GM12878 (cell line): ENCODE results near the gene POLR2L. TPM values are rescaled to one million over a fixed set of nuclear protein-coding genes. Genes with fewer than 3 reads are reported as not detected.

Experiments used
- ATAC-seq: fragments of 200-7000 bp; cut with Tn5 transposase; 3 replicates; pipeline ENCODE4 v1.9.1; 2020; ENCODE audit warnings: mild to moderate bottlenecking, moderate library complexity
- BruUV-seq: library from RNA; stranded (reverse); fragments of 400-500 nt; replicated peaks from 2 replicates; lab custom pipeline; 2021; lab: Mats Ljungman, UMichigan
- CTCF ChIA-PET: fragments of 300-600 bp; sonication (Branson Sonifier 250); formaldehyde crosslinking; extraction: SDS; loops from one replicate; lab custom pipeline; 2021; ENCODE audit warnings: inconsistent platforms; lab: Yijun Ruan, JAX
- POLR2A ChIA-PET: fragments of 350-600 bp; formaldehyde crosslinking; extraction: SDS; loops from one replicate; lab custom pipeline; 2021; ENCODE audit warnings: inconsistent platforms; lab: Charles Lee
- RAD21 ChIA-PET: fragments of 300-600 bp; sonication (Branson Sonifier 250); formaldehyde crosslinking; loops from one replicate; lab custom pipeline; 2023; ENCODE audit warnings: antibody characterized with exemption; ENCODE audit not compliant: unreplicated experiment; lab: Charles Lee
- SMC1A ChIA-PET: fragments of 300-600 bp; sonication (Branson Sonifier 250); formaldehyde crosslinking; loops from one replicate; lab custom pipeline; 2023; ENCODE audit not compliant: unreplicated experiment, uncharacterized antibody; lab: Charles Lee
- DNase-seq: peaks from one replicate; pipeline ENCODE4 v3.0.0-alpha.2; 2011; ENCODE audit warnings: low read depth, low spot score
- FAIRE-seq: peaks from 3 replicates; lab custom pipeline; 2011; peaks lifted over from hg19 to GRCh38; lab: Jason Lieb, UNC
- H2AFZ ChIP-seq: 2 replicates; pipeline ENCODE4 v1.6.0; 2011; ENCODE audit warnings: low read depth, low read length, control low read depth; ENCODE audit not compliant: control insufficient read depth
- H3K27ac ChIP-seq: 2 replicates; pipeline ENCODE4 v1.5.1; 2011; ENCODE audit warnings: control low read depth; ENCODE audit not compliant: control insufficient read depth, insufficient read depth
- H3K27me3 ChIP-seq, 2 experiments: replicated peaks in 1 of 2; 2 replicates each; pipeline versions ENCODE4 v1.6.0 to v1.6.1; 2011; ENCODE audit warnings: low read length in 1 of 2; ENCODE audit not compliant: control insufficient read depth in 2 of 2, insufficient read depth in 2 of 2
- H3K36me3 ChIP-seq, 2 experiments: 2 replicates each; pipeline ENCODE4 v1.5.1; 2011; ENCODE audit warnings: low read length in 1 of 2; ENCODE audit not compliant: control insufficient read depth in 2 of 2, insufficient read depth in 2 of 2
- H3K4me1 ChIP-seq: 2 replicates; pipeline ENCODE4 v1.6.1; 2011; ENCODE audit warnings: mild to moderate bottlenecking, low read length, moderate library complexity, mixed read lengths; ENCODE audit not compliant: control insufficient read depth, insufficient read depth
- H3K4me2 ChIP-seq: 2 replicates; pipeline ENCODE4 v1.6.0; 2011; ENCODE audit warnings: control low read depth; ENCODE audit not compliant: control insufficient read depth, insufficient read depth
- H3K4me3 ChIP-seq: fragments of 200-600 bp; sonication (generic); 2 replicates; pipeline ENCODE4 v1.5.1; 2016
- H3K79me2 ChIP-seq: 2 replicates; pipeline ENCODE4 v1.6.0; 2011; ENCODE audit warnings: low read length; ENCODE audit not compliant: control insufficient read depth, insufficient read depth
- H3K9ac ChIP-seq: 2 replicates; pipeline ENCODE4 v1.8.0; 2011; ENCODE audit warnings: low read length, control low read depth, mixed read lengths; ENCODE audit not compliant: control insufficient read depth, insufficient read depth
- H3K9me3 ChIP-seq: replicated peaks from 3 replicates; pipeline ENCODE4 v1.5.1; 2011; ENCODE audit warnings: mild to moderate bottlenecking, low read length; ENCODE audit not compliant: control insufficient read depth, insufficient read depth
- H4K20me1 ChIP-seq: 2 replicates; pipeline ENCODE4 v1.6.0; 2011; ENCODE audit not compliant: control insufficient read depth, insufficient read depth
- EZH2 ChIP-seq: IDR thresholded peaks from 2 replicates; pipeline ENCODE4 v1.6.1; 2012; ENCODE audit warnings: low read depth, mild to moderate bottlenecking, control low read depth, inconsistent platforms, low read length, borderline replicate concordance; ENCODE audit not compliant: control insufficient read depth
- JUNB ChIP-seq: IDR thresholded peaks from 2 replicates; pipeline ENCODE4 v1.6.1; 2016; ENCODE audit warnings: antibody characterized with exemption, mild to moderate bottlenecking
- NFXL1 ChIP-seq: fragments of 450-650 bp; IDR thresholded peaks from 2 replicates; pipeline ENCODE4 v1.6.1; 2017; ENCODE audit warnings: antibody characterized with exemption, mild to moderate bottlenecking, borderline replicate concordance
- WRNIP1 ChIP-seq: IDR thresholded peaks from 2 replicates; pipeline ENCODE4 v1.6.1; 2011; ENCODE audit warnings: low read depth, low read length, improper control_type of control experiment, borderline replicate concordance
- ZNF24 ChIP-seq: fragments of 450-650 bp; IDR thresholded peaks from 2 replicates; pipeline ENCODE4 v1.6.1; 2017; ENCODE audit warnings: antibody characterized with exemption, mild to moderate bottlenecking
- WGBS: methylation state at CpG from one replicate; pipeline ENCODE4 v1.1.6; 2016; ENCODE audit warnings: low lambda C conversion rate; ENCODE audit not compliant: insufficient replicate concordance, insufficient coverage; ENCODE audit errors: missing lambda C conversion rate; 5-methylcytosine and 5-hydroxymethylcytosine counted together
- in situ Hi-C: fragments of 300-500 bp; cut with MboI; formaldehyde crosslinking; loops from 9 replicates; pipeline ENCODE4 v1.14.3; 2018; ENCODE audit warnings: mixed read lengths
- intact Hi-C: fragments of 100-400 bp; cut with micrococcal nuclease; formaldehyde crosslinking; loops from one replicate; pipeline ENCODE4 v1.14.2; 2022; ENCODE audit not compliant: unreplicated experiment
- polyA plus RNA-seq, 11 experiments: library from polyadenylated mRNA; depleted of rRNA in 4 of 11; unstranded in 6 of 11; stranded (reverse) in 5 of 11; fragments of >200 nt; fragmentation: Nextera tagmentation in 4 of 11; fragmentation: Illumina TruSeq in 1 of 11; extraction: Ambion mirVana in 4 of 11; extraction: Trizol in 1 of 11; gene quantifications; 1 replicate in 1 of 11; 2 replicates in 10 of 11; pipeline versions ENCODE4 v1.2.1 to v1.2.3, GENCODE V29; 2011 to 2016; ENCODE audit warnings: inconsistent platforms in 2 of 11, missing spikeins in 2 of 11, low read depth in 1 of 11
- total RNA-seq, 4 experiments: library from RNA; depleted of rRNA in 3 of 4; stranded (reverse); fragments of >200 nt in 3 of 4; fragmentation: Illumina TruSeq in 1 of 4; extraction: Trizol in 1 of 4; gene quantifications; 2 replicates each; pipeline versions ENCODE4 v1.2.1 to v1.2.3, GENCODE V29; 2013 to 2021

POLR2L gene
- total and polyA plus RNA-seq, 10 of the 15 experiments (the other 5 are each of a cell fraction or from before 2014, with no cell fraction given) = 23.1 to 497 (median 125) TPM

DNA sequence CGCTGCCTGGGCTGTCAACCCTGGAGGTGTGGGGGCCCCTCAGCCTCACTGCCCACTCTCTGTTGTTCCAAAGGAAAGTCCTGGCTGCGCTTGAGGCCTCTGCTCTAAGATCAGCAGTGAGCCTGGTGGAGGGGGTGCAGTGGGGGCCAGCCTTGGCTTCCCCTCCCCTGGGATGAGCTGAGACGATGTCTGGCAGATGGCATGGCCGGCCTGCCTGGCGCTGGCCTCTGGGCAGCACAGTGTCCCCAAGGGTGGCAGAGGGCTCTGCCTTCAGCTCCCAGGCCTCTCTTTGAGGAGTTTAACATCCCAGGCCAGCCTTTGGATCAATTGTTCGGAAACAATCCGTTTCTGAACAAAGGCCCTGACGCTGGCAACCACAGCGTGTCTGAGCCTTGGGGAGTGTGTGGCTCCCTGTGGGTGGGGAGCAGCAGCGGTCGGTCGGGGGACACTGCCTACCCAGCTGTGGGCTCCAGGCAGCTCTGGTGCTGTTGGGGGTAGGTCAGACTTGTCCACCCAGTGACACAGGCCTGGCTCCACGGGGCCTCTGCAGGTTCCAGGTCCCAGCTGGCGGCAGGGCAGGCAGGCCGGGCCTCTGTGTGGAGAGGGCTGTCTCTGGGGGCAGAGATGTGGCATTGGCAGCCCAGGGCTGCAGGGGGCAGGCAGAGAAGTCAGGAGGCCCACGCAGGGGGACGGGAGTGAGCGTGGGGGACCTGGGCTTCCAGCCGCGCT is 12.4 kb upstream of the POLR2L start:
- Histone ChIP-seq H3K36me3 (no peaks in the 10 kb centered on the region), H3K27ac (no peak overlapping the region), H3K4me2 (no peak overlapping the region), H3K79me2 (no peaks in the 10 kb centered on the region), H3K9ac (no peak overlapping the region), H3K4me3 (no peak overlapping the region), H3K4me1 (no peaks in the 10 kb centered on the region), H4K20me1 (no peaks in the 10 kb centered on the region), H3K9me3 (no peaks in the 10 kb centered on the region), H3K27me3 (no peaks in the 10 kb centered on the region), H2AFZ (no peak overlapping the region)
- FAIRE-seq (no peak), DNase-seq (no peak), ATAC-seq (no peak)
- SMC1A ChIA-PET = no interaction called here
- in situ Hi-C loops (no loop called here), intact Hi-C loops (no loop called here)
- RAD21 ChIA-PET = no interaction called here
- POLR2A ChIA-PET = no interaction called here
- 39% methylated on average over 15 of the region's 20 CpGs for WGBS
- no TSS peak for BruUV-seq
- TF ChIP-seq EZH2 (no peak), ZNF24 (no peak), JUNB (no peak), NFXL1 (no peak)
- CTCF ChIA-PET = no interaction called here

DNA sequence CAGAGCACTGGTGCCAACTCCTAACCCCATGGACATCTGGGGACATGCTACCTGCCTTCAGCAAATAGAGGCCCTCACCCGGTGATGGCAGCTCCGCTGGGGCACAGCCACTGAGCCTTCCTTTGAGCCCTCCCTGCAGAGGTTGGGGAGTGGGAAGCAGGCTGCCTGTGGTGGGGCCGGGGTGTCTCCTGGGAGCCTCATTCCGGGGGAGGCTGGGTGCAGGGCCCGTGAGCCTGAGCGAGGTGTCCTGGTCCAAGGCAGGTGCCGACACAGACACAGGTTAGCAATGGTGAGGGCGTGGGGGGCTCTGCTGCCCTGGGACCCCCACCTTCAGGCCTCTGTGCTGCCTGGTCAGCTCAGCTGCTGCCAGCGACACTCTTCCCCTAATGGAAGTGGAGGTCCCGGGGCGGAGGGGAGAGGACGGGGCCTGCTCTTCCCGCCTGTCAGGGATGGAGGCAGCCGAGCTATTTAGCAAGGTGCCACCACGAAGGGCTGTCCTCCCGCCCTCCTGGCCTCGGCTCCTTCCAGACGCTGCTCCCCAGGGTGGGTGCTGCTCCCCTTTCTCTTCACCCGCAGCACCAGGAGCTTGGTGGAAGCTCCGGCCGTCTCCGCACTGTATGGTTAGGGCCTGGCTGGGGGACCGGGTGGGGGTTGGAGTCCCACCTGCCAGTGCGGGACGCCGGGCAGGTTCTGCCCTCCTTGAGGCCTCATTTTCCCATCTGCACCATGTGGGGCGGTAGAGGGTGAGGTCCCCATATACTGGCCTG is 11.5 kb upstream of the POLR2L start:
- no peak overlapping the region for H3K27ac ChIP-seq
- H3K4me1 ChIP-seq = no peaks in the 10 kb centered on the region
- ChIA-PET SMC1A (no interaction called here), RAD21 (no interaction called here), CTCF (no interaction called here), POLR2A (no interaction called here)
- H2AFZ ChIP-seq = no peak overlapping the region
- H3K27me3 ChIP-seq = no peaks in the 10 kb centered on the region; a peak in 1 of 4 replicates
- DNase-seq (no peak), ATAC-seq (0 out of 3 replicates have a peak, but pooled peaks have one; percentile 21), FAIRE-seq (no peak)
- no peak for TF ChIP-seq WRNIP1
- H3K4me2 ChIP-seq = no peak overlapping the region
- no peaks in the 10 kb centered on the region for H3K9me3 ChIP-seq
- WGBS = 50% methylated on average over 25 of the region's 27 CpGs
- intact Hi-C loops = no loop called here
- H3K36me3 ChIP-seq = no peaks in the 10 kb centered on the region
- H3K79me2 ChIP-seq = no peaks in the 10 kb centered on the region
- no peak overlapping the region for H3K4me3 ChIP-seq
- H3K9ac ChIP-seq = no peak overlapping the region
- no peaks in the 10 kb centered on the region for H4K20me1 ChIP-seq
- BruUV-seq = no TSS peak
- in situ Hi-C loops = no loop called here
